ENCODE measurements around the gene SNCA. TPM values are rescaled to one million over a fixed set of nuclear protein-coding genes. Genes with fewer than 3 reads are reported as not detected.

Gene SNCA
- total RNA-seq, 1 donor from 2014 or later, result 15.2 TPM

DNA sequence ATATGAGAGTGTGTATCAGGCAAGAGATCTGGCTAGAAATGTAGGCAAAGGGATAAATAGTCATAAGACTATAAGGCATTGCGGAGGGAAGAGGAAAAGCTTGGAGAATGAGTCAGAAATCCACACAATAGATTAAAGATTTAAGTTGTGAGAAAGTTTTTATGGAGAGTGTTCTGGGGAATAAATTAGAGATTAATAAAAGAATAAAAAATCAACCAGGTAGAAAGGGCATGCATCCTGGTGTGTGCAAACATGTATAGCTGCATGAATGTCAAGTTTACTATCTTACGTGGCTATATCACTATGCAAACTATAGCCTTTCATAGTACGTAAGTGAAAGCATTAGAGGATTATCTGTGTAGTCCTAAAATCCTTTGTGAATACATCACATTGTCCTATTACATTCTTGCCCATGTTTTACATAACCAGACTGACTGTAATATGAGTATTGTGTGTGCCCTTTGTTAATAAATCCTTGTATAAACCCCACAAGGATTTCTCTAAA lies 36.9 kb downstream of the SNCA start:
- Mint-ChIP-seq H3K9me3 (ENCODE audit: unreplicated experiment) (no peaks in the 10 kb centered on the region), H3K27me3 (ENCODE audit: unreplicated experiment) (no peaks in the 10 kb centered on the region), H3K4me1 (ENCODE audit: low read depth, unreplicated experiment) (no peaks in the 10 kb centered on the region), H3K4me3 (ENCODE audit: unreplicated experiment) (no peak overlapping the region), H3K36me3 (ENCODE audit: unreplicated experiment) (no peaks in the 10 kb centered on the region), H3K27ac (ENCODE audit: unreplicated experiment) (no peak overlapping the region)
- DNase-seq, result no peak
- TF ChIP-seq, protein P1, sequence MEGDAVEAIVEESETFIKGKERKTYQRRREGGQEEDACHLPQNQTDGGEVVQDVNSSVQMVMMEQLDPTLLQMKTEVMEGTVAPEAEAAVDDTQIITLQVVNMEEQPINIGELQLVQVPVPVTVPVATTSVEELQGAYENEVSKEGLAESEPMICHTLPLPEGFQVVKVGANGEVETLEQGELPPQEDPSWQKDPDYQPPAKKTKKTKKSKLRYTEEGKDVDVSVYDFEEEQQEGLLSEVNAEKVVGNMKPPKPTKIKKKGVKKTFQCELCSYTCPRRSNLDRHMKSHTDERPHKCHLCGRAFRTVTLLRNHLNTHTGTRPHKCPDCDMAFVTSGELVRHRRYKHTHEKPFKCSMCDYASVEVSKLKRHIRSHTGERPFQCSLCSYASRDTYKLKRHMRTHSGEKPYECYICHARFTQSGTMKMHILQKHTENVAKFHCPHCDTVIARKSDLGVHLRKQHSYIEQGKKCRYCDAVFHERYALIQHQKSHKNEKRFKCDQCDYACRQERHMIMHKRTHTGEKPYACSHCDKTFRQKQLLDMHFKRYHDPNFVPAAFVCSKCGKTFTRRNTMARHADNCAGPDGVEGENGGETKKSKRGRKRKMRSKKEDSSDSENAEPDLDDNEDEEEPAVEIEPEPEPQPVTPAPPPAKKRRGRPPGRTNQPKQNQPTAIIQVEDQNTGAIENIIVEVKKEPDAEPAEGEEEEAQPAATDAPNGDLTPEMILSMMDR (IDR thresholded peaks at IDR 0.05; ENCODE audit: partially characterized antibody, unreplicated experiment), result no peak

DNA sequence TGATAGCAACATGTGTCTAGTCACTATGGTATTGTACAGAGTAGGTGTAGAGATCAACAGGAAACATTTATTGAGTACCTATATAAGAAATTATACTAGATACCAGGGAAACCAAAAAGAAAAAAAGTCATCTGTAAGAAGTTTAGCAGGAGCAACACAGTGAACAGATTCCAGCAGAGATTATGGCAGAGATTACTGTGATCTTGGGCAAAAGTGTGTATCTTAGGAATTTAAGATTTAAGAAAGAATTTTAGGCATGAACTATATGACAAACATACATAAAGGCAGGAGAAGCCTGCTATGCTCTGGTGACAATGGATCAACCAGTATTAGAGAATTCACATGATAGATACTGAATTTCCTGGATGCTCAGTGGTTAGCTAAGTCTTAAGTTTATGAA lies 37.9 kb downstream of the SNCA start:
- H3K27ac Mint-ChIP-seq (ENCODE audit: unreplicated experiment), result no peak overlapping the region
- no peaks in the 10 kb centered on the region for H3K9me3 Mint-ChIP-seq (ENCODE audit: unreplicated experiment)
- no peaks in the 10 kb centered on the region for H3K27me3 Mint-ChIP-seq (ENCODE audit: unreplicated experiment)
- TF ChIP-seq, protein P1 (IDR thresholded peaks at IDR 0.05; ENCODE audit: partially characterized antibody, unreplicated experiment), result no peak
- H3K4me1 Mint-ChIP-seq (ENCODE audit: low read depth, unreplicated experiment), result no peaks in the 10 kb centered on the region
- DNase-seq, result no peak
- H3K4me3 Mint-ChIP-seq (ENCODE audit: unreplicated experiment), result no peak overlapping the region
- no peaks in the 10 kb centered on the region for H3K36me3 Mint-ChIP-seq (ENCODE audit: unreplicated experiment)

- Mint-ChIP-seq H3K4me1 (ENCODE audit: low read depth, unreplicated experiment) (no peaks in the 10 kb centered on the region), H3K27ac (ENCODE audit: unreplicated experiment) (no peak overlapping the region), H3K27me3 (ENCODE audit: unreplicated experiment) (no peaks in the 10 kb centered on the region), H3K9me3 (ENCODE audit: unreplicated experiment) (no peaks in the 10 kb centered on the region), H3K4me3 (ENCODE audit: unreplicated experiment) (no peak overlapping the region), H3K36me3 (ENCODE audit: unreplicated experiment) (no peaks in the 10 kb centered on the region)
- TF ChIP-seq, protein P1 (IDR thresholded peaks at IDR 0.05; ENCODE audit: partially characterized antibody, unreplicated experiment), result no peak
- no peak for DNase-seq
These were observed 39.8 kb downstream of the SNCA start for GRCh38 chr4:89797117-89797516.

GRCh38 chr4:89788206-89789072 lies 48.5 kb downstream of the SNCA start:
- Mint-ChIP-seq H3K36me3 (ENCODE audit: unreplicated experiment) (no peaks in the 10 kb centered on the region), H3K4me1 (ENCODE audit: low read depth, unreplicated experiment) (peaks cover 1% of the 10 kb centered on the region), H3K9me3 (ENCODE audit: unreplicated experiment) (peaks cover 5% of the 10 kb centered on the region), H3K4me3 (ENCODE audit: unreplicated experiment) (no peak overlapping the region), H3K27ac (ENCODE audit: unreplicated experiment) (no peak overlapping the region), H3K27me3 (ENCODE audit: unreplicated experiment) (peaks cover 3% of the 10 kb centered on the region)
- DNase-seq, result no peak
- TF ChIP-seq, protein P1 (IDR thresholded peaks at IDR 0.05; ENCODE audit: partially characterized antibody, unreplicated experiment), result no peak

DNA sequence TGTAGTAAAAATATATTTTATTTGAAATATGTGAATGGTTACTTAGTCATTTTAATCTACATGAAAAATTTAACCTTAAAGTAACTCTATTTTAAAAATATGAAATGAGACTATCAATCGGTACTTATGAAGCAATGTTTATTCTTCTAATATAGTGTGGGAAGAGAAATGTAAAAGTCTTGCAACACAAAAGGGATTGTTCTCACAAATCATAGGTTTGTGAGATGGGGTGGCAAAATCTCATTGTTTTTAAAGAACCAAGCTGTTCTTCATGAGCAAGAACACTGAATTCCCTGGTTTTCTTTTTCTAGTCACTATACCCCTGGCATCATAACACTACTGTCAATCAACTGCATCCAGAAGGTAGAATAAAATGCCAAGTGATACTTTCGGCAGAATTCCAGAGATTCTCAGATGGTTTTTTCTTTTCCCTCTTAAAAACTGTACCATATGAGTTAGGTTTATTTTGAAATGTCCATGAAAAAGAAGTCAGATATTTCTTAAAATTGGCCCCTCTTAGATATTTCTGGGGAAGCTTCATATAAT lies 52.2 kb downstream of the SNCA start:
- peaks cover 1% of the 10 kb centered on the region for H3K4me1 Mint-ChIP-seq (ENCODE audit: low read depth, unreplicated experiment)
- H3K36me3 Mint-ChIP-seq (ENCODE audit: unreplicated experiment), result no peaks in the 10 kb centered on the region
- H3K4me3 Mint-ChIP-seq (ENCODE audit: unreplicated experiment), result no peak overlapping the region
- peaks cover 1% of the 10 kb centered on the region for H3K27me3 Mint-ChIP-seq (ENCODE audit: unreplicated experiment)
- H3K27ac Mint-ChIP-seq (ENCODE audit: unreplicated experiment), result no peak overlapping the region
- TF ChIP-seq, protein P1 (IDR thresholded peaks at IDR 0.05; ENCODE audit: partially characterized antibody, unreplicated experiment), result no peak
- DNase-seq, result no peak
- H3K9me3 Mint-ChIP-seq (ENCODE audit: unreplicated experiment), result peaks cover 4% of the 10 kb centered on the region
